GM19043 (cell line): ENCODE results near the gene AOC1.
"Not testable (repeated sequence)": the region's sequence is repeated elsewhere in the genome, so short reads cannot be mapped to it uniquely, and the experiment has no call there.

Experiments
- ATAC-seq: cut with Tn5 transposase; IDR thresholded peaks from one replicate; pipeline ENCODE4 v1.9.1; 2021; ENCODE audit warnings: low read depth; ENCODE audit not compliant: unreplicated experiment

AOC1 gene

DNA sequence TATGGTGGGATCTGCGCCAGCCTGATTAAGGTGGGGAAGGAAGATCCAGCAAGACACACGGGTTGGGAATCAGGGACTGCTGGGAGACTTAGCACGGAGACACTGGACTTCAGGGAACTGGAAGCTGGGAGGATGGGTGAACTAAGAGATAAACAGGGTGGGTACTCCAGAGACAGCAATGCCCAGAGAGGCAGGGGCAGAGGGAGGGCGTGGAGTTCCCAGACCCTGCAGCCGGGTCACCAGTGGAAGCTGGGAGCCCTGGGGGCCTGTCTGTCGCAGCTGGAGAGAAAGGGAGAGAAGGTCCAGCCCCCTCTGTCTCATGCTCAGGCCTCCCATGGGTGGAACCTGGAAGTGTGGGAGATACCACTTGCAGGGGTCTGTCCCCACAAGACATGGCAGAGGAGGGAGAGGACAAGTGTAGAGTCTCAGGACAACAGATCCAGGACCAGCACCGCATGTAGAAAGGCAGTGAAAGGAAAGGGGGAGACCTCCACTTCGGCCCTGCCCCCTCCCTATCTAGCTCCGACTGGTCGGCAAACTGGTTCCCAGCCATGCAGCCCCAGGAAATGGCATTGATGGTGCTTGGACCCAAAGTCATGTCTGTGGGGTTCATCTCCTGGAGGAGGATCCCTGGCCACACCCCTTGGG, 44.4 kb downstream of the AOC1 start:
- ATAC-seq: no peak

DNA sequence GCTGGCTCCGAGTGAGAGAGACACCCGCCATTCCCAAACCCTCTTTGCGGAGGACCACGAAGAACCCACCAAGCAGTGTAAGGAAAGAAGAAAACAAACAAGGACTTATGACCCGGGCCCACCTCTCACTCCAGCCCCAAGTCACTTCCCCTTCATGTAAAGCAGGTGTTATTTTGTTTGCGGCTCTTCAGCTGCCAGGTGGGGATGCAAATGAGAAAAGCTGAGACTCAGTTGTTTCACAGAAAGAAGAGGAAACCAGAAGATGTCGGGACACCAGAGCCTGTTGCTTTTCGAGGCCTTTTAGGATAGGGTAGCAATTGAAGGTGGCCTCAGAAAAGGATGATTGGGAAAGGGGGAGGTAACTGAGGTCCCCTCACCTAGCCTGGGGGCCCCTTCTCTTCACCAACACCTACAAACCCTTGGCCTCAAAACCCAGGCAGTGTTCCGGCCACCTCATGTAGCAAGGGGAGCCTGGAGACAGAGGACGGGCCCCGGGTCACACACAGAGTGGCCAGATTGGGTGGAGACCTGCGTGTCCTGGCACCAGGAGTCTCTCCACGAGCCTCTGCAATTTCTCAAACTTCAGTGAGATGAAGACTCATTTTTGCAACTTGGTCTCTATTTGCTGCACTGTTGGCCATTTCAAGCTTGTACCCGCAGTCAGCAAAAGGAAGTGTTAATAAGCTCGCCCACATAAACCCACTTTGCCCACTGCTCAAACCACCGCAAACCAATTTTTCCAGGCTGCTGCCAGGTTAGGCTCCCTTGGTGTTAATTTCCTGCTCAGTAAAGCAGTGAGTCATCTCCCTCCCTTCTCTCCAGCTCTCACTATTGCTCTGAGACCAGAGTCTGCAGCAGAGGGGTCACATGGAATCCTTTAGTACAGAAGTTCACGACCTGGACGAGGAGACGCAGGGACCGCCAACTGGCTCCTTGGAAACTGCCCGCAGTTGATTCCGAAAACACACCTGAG, 45.5 kb downstream of the AOC1 start:
- ATAC-seq: peak; percentile 67

DNA sequence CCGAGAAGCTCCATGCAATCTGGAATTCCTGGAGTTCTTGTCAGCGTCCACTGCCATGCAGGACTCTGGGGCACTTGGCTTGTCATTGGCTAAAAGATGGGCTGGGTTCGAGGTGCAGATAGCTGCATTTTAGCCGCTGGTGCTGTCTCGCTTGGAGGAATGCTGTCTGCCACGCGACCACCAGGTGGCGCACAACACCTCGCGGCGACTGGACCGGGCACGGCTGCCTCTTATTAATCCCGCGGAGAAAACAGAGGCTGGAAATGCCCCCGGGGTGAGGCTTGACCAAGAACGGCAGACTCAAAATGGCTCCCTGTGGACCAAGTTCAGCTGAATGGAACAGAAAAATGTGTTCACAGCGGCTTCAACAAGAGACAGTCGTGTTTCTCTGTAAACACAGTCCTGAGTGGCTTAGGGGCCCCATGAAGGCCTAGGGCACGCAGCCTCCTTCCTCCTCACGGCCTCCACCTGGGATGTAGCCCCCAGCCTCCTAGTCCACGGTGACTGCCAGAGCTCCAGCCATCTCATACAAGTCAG, 46.2 kb downstream of the AOC1 start:
- ATAC-seq: peak; percentile 66

DNA sequence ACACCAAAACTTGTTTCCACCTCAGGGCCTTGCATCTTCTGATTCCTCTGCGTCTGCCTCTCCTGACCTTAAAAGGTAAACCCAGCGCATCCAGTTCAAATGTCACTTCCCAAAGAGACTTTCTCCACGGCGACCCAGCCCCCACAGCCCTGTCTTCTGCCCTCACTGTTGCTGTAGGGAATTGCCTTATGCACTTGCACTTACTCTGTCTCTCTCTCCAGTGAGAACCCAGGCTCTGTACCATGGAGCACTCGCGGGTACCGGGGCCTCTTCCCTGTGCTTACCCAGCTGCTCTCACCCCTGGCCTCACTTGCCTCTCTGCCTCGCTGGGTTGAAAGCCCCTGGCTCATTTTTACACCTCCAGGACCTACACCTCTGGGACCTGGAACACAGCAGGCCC, 48.4 kb downstream of the AOC1 start:
- ATAC-seq: no peak

DNA sequence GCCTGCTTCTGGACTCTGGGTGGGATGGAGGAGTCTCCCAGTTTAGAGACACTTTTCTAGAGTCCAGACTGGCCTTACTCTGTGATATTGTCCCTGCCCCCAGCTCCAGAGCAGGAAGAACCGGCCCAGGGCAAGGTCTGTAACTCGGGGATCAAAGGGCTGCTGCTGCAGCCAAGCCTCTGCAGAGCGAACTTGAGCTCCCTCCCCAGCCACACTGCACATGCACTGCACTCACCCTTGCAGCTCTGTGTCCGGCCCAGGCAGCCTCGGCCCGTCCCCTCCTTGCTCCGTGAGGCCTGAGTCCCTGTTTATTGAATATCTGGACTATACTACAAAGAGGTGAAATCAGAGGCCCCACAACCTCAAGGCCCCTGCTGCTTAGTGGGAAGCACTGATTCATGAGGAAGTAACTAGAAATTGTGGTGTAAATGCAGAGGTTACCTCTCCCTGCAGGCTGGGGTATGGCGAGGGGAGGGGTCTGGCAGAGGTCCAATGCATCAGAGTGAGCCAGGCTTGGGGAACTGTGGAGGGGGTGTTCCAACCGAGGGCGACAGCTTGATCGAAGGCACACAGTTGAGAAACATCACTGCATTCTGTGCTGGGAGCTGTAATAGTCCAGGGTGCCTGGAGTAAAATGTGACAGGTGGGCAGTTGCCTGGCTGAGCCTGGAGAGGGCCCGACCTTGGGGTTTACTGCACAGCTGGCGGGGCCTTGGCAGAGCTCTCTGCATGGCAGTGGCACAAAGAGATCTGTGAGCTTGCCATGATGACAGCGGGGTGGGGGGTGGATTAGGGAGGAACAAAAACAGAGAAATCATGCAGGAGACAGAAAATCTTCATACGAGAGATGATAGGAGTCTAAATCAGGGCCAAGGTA, 49.1 kb downstream of the AOC1 start:
- ATAC-seq: no peak

DNA sequence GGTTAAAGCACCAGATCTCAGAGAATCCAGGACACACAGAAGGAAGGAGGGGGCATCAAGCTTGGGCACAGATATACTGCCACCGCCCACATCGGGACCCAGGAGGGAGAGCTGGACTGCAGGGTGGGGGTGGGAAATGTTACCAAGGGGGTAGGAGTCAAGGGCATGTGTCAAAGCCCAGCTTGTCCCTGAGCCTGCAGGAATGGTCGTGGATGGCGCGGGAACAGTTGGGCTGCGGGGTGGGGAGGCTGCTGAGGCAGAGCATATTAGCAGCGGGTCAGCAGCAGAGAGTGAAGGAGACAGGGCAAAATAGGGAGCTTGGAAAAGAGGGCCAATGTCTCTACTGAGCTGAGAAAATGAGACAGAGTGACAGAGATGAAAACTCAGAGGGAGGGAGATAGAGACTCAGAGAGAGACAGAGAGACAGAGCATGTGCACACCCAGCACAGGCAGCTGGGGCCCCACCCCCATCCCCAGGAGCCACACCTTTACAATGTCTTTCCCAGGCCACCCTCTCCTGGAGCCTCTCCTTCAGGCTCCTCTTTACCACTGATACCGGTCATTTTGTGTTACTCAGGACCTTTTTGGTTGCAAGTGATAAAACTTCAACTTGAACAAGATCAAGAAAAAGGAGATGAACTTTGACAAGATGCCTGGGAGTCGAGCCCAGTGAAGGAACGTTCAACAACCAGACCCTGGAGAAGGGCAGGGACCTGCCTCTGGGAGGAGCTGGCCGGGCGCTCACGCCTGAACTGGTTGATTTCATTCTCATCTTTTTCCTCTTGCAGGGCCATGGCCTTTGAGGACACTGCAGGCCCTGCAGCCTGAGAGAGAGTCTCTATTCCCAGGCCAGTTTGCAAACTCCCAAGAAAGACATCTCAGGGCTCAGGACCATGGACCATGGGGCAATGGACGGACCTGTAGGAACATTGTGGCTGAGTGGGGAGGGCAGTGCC, 50.0 kb downstream of the AOC1 start:
- ATAC-seq: no peak

DNA sequence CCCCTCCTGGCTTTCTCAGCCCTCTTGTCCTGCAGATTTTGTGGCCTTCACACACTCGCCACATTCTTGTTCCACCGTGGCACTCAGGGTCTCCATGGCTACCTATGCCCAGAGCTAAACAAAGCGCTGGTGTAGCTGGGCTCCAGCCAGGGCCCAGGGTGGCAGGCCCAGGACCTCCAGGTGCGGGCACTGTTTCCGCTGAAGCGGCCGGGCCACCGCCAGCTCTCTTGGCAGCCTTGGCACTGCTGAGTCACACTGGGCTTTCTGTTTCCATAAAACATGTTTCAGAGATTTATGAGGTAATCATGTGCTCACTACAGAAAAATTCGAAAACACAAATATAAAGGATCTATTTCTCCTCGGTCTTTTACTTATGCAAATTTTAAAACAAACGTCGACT, 51.3 kb downstream of the AOC1 start:
- no peak for ATAC-seq

DNA sequence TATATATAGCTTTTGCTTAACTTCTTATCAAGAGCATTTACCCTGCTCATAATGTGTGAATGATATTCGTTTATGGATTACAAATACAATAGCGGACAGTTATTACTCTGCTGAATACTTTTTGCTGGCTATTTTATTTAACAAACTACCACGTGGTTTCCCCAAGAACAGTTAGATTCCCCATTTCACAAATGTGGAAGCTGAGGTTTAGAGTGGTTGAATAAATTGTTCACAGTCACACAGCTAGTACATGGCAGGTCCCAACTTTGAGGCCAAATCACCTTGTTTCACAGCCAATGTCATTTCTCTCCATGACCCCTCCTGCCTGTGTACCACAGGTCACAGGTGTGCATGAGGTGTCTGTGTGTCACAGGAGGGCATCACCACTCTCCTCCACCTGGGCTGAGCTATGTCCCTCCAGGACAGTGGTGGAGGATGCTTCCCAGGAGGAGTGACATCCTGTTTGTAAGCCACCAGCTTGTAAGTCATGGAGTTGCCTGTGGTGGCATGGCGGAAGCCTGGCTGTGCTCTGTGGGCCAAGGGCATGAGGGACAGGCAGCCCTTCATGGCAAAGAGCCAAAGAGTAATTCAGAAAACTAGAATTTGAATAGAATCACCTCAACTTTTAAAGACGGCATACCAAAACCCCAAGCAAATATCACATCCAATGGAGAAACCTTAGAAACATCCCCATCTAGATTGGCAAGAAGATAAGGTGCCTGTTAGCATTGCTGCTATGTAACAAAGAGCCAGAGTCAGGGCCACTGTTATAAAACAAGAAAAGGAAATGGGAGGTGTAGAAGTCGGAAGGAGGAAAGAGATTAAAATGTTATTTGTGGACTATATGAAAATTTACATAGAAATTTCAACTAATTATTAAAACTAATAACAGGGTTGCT, 51.9 kb downstream of the AOC1 start:
- ATAC-seq: no peak

DNA sequence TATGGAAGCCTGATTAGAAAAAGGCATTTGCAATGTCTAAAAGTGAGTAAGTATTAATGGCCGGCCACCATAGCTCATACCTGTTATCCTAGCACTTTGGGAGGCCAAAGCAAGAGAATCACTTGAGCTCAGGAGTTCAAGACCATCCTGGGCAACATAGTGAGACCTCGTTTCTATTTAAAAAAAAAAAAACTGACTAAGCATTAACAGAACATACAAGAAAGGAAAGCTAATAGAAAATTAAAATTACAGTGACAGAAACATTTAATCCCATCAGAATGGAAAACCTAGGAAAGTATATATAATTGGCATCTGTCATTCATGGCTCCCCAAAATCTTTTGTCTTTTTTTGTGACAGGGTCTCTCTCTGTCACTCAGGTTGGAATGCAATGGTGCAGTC, 55.9 kb downstream of the AOC1 start:
- no peak for ATAC-seq

DNA sequence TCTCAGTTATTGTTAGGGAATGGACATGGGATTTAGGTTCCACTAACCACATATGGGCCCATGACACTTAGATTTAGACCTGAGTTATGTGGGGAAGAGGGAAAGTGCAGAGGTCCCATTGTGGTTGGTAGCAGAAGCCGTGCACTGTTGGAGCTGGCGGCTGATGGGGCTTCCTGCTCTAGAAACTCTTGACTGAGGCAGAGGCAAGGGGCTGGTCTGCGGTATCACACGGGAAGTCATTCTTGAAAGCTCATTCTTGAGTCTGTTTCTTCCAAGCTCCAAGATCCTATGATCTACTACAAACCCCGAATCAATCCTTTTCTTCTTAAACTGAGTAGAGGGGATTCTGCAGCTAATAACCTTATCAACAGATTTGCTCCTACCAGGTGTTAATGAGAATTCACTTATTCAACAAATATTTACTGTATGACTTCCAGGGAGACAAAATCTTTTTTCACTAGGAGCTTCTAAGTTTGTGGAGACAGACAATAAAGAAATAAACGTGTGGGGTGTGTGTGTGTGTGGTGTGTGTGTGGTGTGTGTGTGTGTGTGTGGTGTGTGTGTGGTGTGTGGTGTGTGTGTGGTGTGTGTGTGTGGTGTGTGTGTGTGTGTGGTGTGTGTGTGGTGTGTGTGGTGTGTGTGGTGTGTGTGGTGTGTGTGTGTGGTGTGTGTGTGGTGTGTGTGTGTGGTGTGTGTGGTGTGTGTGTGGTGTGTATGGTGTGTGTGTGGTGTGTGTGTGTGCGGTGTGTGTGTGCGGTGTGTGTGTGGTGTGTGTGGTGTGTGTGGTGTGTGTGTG, 57.1 kb downstream of the AOC1 start:
- no peak for ATAC-seq

DNA sequence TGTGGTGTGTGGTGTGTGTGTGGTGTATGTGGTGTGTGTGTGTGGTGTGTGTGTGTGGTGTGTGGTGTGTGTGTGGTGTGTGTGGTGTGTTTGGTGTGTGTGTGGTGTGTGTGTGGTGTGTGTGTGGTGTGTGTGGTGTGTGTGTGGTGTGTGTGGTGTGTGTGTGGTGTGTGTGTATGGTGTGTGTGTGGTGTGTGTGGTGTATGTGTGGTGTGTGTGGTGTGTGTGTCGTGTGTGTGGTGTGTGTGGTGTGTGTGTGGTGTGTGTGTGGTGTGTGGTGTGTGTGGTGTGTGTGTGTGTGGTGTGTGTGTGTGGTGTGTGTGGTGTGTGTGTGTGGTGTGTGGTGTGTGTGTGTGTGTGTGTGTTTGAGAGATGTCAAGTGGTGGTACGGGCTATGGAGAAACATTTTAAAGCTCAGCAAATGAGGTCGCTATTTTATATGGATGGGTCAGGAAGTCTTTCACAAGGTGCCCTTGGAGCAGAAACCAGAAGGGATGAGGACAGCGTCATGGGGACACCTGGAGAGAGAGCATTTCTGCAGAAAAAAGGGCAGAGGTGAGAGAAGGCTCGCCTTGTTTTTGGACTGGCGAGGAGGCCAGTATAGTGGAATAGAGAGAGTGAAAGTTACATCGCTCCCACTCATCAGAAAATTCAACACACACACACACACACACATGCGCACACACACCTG, 58.1 kb downstream of the AOC1 start:
- not testable (repeated sequence) for ATAC-seq

DNA sequence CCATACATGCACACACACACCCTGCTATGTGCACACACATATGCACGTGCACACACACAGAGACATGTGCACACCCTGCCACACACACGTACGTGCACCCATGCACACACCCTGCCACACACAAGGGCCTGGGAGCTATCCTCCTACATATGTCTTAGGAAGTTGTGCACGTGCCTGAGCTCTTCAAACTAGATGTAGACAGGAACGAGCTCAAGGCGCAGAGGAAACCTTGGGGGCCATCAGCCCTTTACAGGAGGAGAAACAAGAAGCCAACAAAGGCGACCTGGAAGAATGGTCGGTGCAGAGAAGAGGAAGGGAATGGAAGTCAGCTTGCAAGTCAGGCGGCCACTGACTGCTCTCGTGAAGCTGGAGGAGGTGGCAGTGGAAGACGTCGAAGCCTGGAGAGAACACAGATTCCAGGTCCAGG, 58.7 kb downstream of the AOC1 start:
- no peak for ATAC-seq
